Neuron (in vitro differentiated cells): ENCODE results near the gene SRA1.

Experiments
- H2AFZ ChIP-seq: one replicate; pipeline ENCODE4 v1.6.1; 2013; ENCODE audit warnings: low read depth, mild to moderate bottlenecking, inconsistent platforms, low read length, moderate library complexity
- H3K27me3 ChIP-seq: one replicate; pipeline ENCODE4 v1.6.1; 2013; ENCODE audit warnings: low read length; ENCODE audit not compliant: insufficient read depth
- H3K36me3 ChIP-seq: one replicate; pipeline ENCODE4 v1.6.1; 2013; ENCODE audit warnings: low read length; ENCODE audit not compliant: insufficient read depth
- H3K4me1 ChIP-seq: one replicate; pipeline ENCODE4 v1.6.1; 2013; ENCODE audit warnings: low read length; ENCODE audit not compliant: insufficient read depth
- H3K4me3 ChIP-seq: 2 replicates; pipeline ENCODE4 v1.5.1; 2013; ENCODE audit warnings: mild to moderate bottlenecking, low read length, moderate library complexity
- H3K9me3 ChIP-seq: one replicate; pipeline ENCODE4 v1.6.1; 2013; ENCODE audit warnings: low read length

SRA1 gene

DNA sequence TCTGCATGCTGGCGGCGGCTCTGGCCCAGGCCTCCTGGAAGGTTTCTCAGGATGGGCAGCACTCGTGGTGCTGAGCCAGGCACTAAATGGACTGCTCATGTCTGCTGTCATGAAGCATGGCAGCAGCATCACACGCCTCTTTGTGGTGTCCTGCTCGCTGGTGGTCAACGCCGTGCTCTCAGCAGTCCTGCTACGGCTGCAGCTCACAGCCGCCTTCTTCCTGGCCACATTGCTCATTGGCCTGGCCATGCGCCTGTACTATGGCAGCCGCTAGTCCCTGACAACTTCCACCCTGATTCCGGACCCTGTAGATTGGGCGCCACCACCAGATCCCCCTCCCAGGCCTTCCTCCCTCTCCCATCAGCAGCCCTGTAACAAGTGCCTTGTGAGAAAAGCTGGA lies 10.6 kb upstream of the SRA1 start:
- Histone ChIP-seq H2AFZ (no peak overlapping the region), H3K36me3 (peaks cover 22% of the 10 kb centered on the region), H3K4me3 (no peak overlapping the region)

DNA sequence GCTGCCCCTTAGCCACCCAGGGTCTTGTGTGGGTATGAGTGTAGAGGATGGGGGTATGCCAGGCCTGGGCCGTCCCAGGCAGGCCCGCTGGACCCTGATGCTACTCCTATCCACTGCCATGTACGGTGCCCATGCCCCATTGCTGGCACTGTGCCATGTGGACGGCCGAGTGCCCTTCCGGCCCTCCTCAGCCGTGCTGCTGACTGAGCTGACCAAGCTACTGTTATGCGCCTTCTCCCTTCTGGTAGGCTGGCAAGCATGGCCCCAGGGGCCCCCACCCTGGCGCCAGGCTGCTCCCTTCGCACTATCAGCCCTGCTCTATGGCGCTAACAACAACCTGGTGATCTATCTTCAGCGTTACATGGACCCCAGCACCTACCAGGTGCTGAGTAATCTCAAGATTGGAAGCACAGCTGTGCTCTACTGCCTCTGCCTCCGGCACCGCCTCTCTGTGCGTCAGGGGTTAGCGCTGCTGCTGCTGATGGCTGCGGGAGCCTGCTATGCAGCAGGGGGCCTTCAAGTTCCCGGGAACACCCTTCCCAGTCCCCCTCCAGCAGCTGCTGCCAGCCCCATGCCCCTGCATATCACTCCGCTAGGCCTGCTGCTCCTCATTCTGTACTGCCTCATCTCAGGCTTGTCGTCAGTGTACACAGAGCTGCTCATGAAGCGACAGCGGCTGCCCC lies 10.0 kb upstream of the SRA1 start:
- Histone ChIP-seq H2AFZ (no peak overlapping the region), H3K4me1 (peaks cover 20% of the 10 kb centered on the region), H3K36me3 (peaks cover 26% of the 10 kb centered on the region), H3K4me3 (no peak overlapping the region), H3K9me3 (no peaks in the 10 kb centered on the region), H3K27me3 (no peaks in the 10 kb centered on the region)

More for the DNA sequence above, 10.6 kb upstream of the SRA1 start:
- no peaks in the 10 kb centered on the region for H3K27me3 ChIP-seq
- H3K9me3 ChIP-seq, result no peaks in the 10 kb centered on the region
- peaks cover 20% of the 10 kb centered on the region for H3K4me1 ChIP-seq

DNA sequence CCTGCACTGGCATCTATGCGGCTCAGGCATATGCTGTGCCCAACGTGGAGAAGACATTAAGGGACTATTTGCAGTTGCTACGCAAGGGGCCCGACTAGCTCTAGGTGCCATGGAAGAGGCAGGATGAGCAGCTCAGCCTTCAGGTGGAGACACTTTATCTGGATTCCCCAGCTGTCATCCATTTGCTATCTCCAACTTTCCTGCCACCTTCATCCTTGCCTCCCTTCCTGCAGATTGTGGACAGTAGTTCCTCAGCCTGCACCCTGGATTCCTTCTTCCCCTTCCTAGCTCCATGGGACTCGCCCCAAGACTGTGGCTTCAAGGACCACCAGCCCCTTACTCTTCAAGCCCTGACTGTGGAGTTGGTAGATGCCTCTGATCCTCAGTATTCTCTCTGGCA lies 9.4 kb upstream of the SRA1 start:
- H2AFZ ChIP-seq, result no peak overlapping the region
- no peaks in the 10 kb centered on the region for H3K9me3 ChIP-seq
- H3K27me3 ChIP-seq, result no peaks in the 10 kb centered on the region
- H3K36me3 ChIP-seq, result peaks cover 26% of the 10 kb centered on the region
- no peak overlapping the region for H3K4me3 ChIP-seq
- peaks cover 20% of the 10 kb centered on the region for H3K4me1 ChIP-seq

DNA sequence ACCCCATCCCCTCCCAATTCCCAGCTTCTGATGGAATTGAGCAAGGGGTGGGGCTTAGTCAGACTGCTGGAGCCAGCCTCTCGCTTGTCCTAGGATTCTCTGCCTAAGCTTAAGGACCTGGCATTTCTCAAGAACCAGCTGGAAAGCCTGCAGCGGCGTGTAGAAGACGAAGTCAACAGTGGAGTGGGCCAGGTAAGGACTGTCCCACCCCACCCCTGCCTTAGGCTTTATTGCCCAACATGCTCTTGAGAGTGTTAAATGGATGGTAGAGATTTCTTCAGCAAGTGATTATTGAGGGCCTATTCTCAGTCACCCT lies 8.5 kb upstream of the SRA1 start:
- H2AFZ ChIP-seq, result no peak overlapping the region
- H3K4me1 ChIP-seq, result peaks cover 20% of the 10 kb centered on the region
- H3K9me3 ChIP-seq, result no peaks in the 10 kb centered on the region
- peaks cover 26% of the 10 kb centered on the region for H3K36me3 ChIP-seq
- H3K4me3 ChIP-seq, result peak overlapping the region; percentile 89
- H3K27me3 ChIP-seq, result no peaks in the 10 kb centered on the region

DNA sequence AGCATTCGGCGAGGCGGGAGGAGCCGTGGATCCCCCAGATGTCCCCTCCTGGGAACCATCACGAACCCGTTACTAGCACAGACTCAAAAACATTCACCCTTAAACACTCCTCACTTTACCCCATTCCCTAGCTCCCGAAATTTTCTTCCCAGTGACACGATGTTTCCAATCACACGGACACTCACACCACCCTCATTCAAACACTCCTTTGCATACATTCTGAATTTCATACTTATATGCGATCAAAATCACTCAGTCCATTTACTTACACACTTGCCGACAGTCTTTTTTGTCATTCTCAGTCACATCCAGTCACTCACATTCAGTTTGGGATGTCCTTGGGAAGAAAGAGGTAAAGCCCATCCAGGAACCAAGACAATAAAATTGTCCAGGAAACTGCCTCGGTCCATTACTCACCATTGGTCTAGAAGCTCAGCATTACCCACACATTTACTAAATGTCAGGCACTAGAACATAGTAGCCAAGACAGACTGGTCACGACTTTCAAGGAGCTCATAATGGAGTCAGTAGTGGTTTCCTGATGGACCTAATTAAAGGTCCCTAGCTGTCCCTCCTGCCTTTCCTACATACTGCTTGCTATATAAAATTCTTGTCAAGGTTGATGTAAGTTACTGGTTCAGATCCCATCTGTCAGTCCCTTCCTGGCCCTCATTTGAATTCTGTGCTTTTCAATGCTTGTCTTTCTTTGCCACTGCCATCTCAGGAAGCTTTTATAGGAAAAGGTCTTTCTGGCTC lies 7.9 kb upstream of the SRA1 start:
- Histone ChIP-seq H2AFZ (peak overlapping the region; percentile 89), H3K27me3 (no peaks in the 10 kb centered on the region), H3K4me3 (peak overlapping the region; percentile 89), H3K36me3 (peaks cover 26% of the 10 kb centered on the region), H3K9me3 (no peaks in the 10 kb centered on the region), H3K4me1 (peaks cover 20% of the 10 kb centered on the region)

DNA sequence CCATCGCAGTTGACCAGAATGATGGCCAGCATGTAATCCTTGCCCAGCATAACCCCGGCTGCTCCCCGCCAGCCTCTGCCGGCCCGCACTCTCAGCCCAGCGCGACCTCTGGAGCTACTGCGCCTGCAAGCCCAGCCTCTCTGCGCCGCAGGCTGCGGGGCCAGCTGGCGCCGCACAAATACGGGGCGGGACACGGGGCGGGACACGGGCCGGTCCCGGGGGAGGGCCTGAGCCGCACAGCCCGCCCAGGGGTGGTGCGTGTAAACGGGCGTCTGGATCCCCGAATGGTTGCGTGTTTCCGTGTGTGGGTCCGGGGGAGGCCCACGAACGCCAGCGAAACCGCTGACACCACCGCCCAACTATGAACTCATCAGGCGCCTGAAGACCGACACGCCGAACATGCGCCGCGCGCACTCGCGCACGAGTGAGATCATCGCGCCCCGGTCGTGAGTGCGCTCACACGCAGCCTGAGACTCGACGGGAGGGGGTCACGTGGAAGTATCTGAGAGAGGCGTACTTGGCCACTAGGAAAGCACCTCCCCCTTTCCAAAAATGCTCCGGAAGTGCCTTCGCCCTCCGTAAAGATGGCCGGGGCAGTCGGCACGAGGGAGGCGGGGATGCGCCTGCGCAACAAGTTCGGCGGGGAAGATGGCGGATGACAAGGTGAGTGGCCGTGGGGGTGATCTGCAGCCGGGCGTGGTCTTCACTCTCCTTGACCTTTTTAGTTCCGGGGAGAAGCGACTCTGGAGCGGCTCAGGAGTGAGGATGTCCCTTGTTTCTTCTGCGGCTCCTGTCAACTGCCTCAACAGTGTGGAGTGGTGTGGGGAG lies 7.1 kb upstream of the SRA1 start, which contains the start of the genes APBB3 and SLC35A4:
APBB3 (minus strand) TSS at position 403 of the 828 bp plus-strand sequence; CDS start at position 50, 353 bp downstream.
SLC35A4 (plus strand) TSS at position 633 of the 828 bp plus-strand sequence. CDS start 2,342 bp downstream, outside the sequence.
- Histone ChIP-seq H3K36me3 (peaks cover 26% of the 10 kb centered on the region), H3K4me3 (peak within 1 kb of the TSS; percentile 89), H2AFZ (peak within 1 kb of the TSS; percentile 89), H3K9me3 (no peaks in the 10 kb centered on the region), H3K4me1 (peaks cover 20% of the 10 kb centered on the region), H3K27me3 (no peaks in the 10 kb centered on the region)

DNA sequence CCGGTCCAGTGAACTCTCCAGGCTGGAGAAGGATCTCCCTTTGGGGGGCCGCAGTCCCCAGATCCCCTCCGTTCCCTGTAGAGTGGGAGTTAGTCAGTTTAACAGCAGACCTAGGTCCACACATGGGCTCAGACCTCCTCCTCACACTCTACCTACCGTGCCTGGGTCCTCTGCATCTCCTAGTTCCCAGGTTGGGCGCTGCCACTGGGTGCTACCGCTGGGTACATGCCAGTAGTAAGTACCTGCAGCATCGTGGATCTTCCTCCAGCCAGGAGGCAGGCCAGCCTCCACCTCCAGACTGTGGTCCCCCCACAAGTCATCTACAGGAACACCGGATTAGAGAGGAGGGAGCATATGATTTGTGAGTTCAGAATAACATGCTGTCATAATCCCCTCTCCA lies 6.3 kb upstream of the SRA1 start:
- H2AFZ ChIP-seq, result no peak overlapping the region
- no peaks in the 10 kb centered on the region for H3K9me3 ChIP-seq
- H3K4me3 ChIP-seq, result peak overlapping the region; percentile 89
- H3K36me3 ChIP-seq, result peaks cover 26% of the 10 kb centered on the region
- H3K4me1 ChIP-seq, result peaks cover 20% of the 10 kb centered on the region
- no peaks in the 10 kb centered on the region for H3K27me3 ChIP-seq

DNA sequence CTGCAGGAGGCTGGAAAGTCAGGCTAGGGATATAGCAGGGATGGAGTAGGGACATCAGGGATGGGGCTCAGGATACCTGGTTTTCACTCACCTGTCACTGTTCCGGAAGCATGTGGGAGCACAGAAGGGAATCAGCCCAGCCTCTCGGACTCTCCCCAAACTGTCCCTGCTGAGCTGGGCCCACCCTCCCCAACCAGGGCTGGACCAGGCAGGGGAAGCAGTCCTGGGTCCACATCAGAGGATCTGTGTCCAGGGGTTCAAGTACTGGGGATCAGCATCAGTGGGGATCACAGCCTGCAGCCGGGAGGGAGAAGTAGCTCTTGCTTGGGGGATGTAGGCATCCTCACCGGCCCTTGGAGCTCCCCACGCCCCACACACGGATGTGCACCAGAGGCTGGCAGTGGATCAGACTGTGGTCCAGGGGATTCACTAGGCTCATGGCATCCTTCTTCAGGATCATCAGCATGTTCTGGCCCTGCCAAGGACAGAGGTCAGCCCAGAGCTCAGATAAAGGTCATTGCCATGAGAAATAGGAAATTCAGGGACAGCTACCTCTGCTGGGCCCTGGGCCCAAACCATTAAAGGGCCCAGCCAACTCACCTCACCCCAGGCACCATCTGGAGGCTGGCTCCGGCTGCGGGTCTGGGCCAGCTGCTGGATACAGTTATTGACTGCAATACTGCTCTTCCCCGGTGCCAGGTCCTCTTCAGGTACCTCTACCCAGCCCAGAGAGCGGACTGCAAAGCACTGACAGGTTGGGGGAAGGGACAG lies 4.7 kb upstream of the SRA1 start:
- Histone ChIP-seq H3K36me3 (peaks cover 12% of the 10 kb centered on the region), H3K9me3 (no peaks in the 10 kb centered on the region), H3K4me1 (peaks cover 26% of the 10 kb centered on the region), H3K27me3 (no peaks in the 10 kb centered on the region), H2AFZ (no peak overlapping the region), H3K4me3 (no peak overlapping the region)

DNA sequence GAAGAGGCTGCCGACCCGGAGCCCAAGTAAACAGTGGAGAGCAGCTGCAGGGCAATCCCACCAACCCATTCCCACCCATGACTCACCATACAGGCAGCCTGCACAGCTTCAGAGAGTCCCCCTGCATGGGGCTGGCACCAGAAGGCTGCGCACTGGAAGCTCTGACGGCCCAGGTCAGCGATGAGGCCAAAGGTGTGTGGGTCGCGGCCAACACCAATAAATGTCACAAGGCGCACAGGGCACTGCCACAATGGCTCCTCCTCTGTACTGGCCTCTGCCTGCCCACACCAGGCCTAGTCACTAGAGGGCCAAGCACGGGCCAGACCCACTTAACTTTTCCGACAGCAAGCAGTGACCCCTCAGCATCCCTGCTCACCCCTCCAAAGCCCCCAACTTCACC lies 3.0 kb upstream of the SRA1 start:
- Histone ChIP-seq H3K36me3 (peaks cover 4% of the 10 kb centered on the region), H3K4me3 (no peak overlapping the region), H3K4me1 (peaks cover 27% of the 10 kb centered on the region), H3K27me3 (no peaks in the 10 kb centered on the region), H2AFZ (no peak overlapping the region), H3K9me3 (no peaks in the 10 kb centered on the region)

DNA sequence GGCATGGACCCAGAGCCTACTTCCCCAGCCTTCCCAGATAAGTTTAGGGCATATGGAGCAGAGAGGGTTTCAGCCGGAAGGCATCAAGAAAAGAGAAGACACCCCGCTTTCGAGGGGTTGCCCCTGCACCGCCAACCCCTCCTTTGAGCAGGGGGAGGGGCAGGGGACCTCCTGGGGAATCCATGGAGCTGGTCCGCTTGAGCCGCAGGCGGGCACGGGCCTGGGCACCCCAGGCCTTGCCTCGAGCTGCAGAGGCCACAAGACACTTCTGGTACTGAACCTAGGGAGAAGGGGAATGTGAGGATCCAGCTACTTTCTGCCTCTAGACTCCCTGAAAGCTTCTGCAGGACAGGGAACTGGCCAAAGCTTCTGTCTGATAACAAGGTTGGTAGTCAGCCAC lies 1.3 kb upstream of the SRA1 start:
- H2AFZ ChIP-seq, result no peak overlapping the region
- H3K27me3 ChIP-seq, result no peaks in the 10 kb centered on the region

DNA sequence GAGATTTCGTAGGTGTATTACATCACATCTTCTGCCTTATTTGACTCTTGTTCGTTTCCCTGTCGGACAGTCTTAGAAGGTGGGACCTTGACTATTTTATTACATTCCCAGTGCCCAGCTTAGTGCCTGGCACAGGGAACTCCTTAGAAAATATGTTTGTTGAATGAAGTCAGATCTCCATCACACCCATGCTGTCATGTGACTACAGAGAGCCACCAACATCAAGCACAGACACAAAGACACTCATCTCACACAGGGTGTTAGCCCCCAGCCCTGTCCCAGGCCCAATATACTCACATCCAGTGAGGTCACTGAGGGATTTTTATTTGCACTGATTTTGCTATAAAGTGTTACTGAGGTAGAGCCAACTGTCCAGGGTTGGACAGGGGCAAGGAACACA lies 692 bp upstream of the SRA1 start:
- H3K4me3 ChIP-seq, result peak overlapping the region; percentile 73

More for the DNA sequence above, 1.3 kb upstream of the SRA1 start:
- Histone ChIP-seq H3K4me3 (no peak overlapping the region), H3K4me1 (peaks cover 20% of the 10 kb centered on the region), H3K9me3 (no peaks in the 10 kb centered on the region), H3K36me3 (peaks cover 10% of the 10 kb centered on the region)

DNA sequence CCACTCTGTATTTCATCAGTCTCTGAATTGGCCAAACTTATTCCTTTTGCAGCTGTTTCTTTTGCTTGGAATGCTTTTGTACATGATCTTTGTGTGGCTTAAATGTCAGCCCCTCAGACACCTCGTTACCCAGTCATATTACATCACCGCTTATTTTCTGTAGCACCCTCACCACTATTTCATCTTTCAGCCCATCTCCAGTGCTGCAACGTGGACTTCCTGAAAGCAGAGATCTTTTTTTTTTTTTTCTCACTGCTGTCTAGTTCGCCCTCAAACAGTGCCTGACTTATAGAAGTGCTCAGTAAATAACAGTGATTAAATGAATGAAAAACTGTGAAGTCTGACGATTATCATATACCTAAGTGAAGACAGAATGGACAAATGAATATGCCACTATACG lies 835 bp downstream of the SRA1 start:
- no peaks in the 10 kb centered on the region for H3K27me3 ChIP-seq
- no peak overlapping the region for H2AFZ ChIP-seq
- no peaks in the 10 kb centered on the region for H3K9me3 ChIP-seq
- peak overlapping the region; percentile 73 for H3K4me3 ChIP-seq
- peaks cover 17% of the 10 kb centered on the region for H3K4me1 ChIP-seq
- peaks cover 21% of the 10 kb centered on the region for H3K36me3 ChIP-seq

More for the DNA sequence above, 692 bp upstream of the SRA1 start:
- Histone ChIP-seq H3K9me3 (no peaks in the 10 kb centered on the region), H3K36me3 (peaks cover 14% of the 10 kb centered on the region), H2AFZ (no peak overlapping the region), H3K27me3 (no peaks in the 10 kb centered on the region), H3K4me1 (peaks cover 17% of the 10 kb centered on the region)
